Ishikawa (cell line): ENCODE data around the gene TMEM150B.

Experiments used
- CEBPB ChIP-seq: IDR thresholded peaks from 2 replicates; pipeline ENCODE4 v1.6.1; 2012
- EP300 ChIP-seq: IDR thresholded peaks from 2 replicates; pipeline ENCODE4 v1.6.1; 2012; ENCODE audit warnings: borderline replicate concordance

- TF ChIP-seq EP300: no peak
- no peak for TF ChIP-seq CEBPB
Observed at GRCh38 chr19:55302318-55302703, 22.8 kb downstream of the TMEM150B start.
